Esophagus squamous epithelium (tissue), 4 donors: Measurements from ENCODE around the gene GRXCR2.

ENCODE experiments used
- POLR2A ChIP-seq, 4 donors: fragments of 450-650 bp; IDR thresholded peaks; one replicate each; pipeline ENCODE4 v1.6.1; 2017; ENCODE audit warnings: antibody characterized with exemption in 4 of 4, mild to moderate bottlenecking in 4 of 4, moderate library complexity in 3 of 4
- TF ChIP-seq, protein P1 (sequence below), 6 experiments: fragments of 450-650 bp in 4 of 6; fragments of 200-600 bp in 2 of 6; sonication (generic) in 2 of 6; IDR thresholded peaks; one replicate each; pipeline ENCODE4 v1.5.1; 2016 to 2019; ENCODE audit warnings: antibody characterized with exemption in 6 of 6, mild to moderate bottlenecking in 4 of 6, moderate library complexity in 4 of 6

DNA sequence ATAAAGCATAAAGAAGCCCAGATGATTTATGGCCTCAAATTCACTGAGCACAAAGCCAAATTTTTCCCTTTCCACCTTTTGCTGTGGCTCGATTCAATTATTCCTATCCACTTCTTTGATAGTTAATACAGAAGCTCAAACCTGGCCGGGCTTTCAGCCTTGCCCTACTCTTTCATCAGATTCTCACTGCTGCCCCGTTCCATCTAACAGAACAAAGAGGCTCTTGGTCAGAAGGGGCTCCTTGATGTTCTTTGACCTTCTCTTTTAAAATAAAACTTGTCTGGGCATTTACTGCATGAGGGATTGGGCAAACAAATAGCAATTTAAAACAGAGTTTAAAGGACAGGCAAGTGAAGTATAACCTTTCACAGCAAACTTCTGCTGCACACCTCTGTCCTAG, 9.8 kb downstream of the GRXCR2 start:
- TF ChIP-seq, protein P1, sequence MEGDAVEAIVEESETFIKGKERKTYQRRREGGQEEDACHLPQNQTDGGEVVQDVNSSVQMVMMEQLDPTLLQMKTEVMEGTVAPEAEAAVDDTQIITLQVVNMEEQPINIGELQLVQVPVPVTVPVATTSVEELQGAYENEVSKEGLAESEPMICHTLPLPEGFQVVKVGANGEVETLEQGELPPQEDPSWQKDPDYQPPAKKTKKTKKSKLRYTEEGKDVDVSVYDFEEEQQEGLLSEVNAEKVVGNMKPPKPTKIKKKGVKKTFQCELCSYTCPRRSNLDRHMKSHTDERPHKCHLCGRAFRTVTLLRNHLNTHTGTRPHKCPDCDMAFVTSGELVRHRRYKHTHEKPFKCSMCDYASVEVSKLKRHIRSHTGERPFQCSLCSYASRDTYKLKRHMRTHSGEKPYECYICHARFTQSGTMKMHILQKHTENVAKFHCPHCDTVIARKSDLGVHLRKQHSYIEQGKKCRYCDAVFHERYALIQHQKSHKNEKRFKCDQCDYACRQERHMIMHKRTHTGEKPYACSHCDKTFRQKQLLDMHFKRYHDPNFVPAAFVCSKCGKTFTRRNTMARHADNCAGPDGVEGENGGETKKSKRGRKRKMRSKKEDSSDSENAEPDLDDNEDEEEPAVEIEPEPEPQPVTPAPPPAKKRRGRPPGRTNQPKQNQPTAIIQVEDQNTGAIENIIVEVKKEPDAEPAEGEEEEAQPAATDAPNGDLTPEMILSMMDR (IDR thresholded peaks at IDR 0.05), result no peak
- TF ChIP-seq POLR2A (IDR thresholded peaks at IDR 0.05), result no peak
